ENCODE data around the gene IFT122. TPM values are rescaled to one million over a fixed set of nuclear protein-coding genes. Genes with fewer than 3 reads are reported as not detected.

The IFT122 gene
- total and polyA plus RNA-seq, 7 donors: 4.2 to 21.4 (median 15.8) TPM

DNA sequence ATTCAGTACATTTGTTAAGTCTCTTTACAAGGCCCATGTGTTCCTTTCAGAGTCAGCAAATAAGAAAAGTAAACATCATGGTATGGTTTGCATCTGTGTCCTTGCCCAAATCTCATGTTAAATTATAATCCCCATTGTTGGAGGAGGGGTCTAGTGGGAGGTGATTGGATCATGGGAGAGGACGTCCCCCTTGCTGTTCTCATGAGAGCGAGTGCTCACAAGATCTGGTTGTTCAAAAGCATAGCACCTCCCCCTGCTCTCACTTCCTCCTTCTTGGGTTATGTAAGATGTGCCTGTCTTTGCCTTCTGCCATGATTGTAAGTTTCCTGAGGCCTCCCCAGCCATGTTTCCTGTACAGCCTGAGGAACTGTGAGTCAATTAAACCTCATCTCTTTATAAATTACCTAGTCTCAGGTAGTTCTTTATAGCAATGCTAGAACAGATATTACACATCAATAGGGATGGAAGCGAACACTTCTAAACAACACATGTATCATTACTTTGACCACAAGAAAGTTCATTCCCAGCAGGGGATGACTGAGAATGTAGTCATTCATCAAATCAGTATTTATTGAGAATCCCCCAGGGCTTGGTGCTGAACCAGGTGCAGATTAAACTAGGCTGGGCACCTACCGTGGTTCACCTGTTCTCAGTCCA, 15.7 kb upstream of the IFT122 start:
- Histone ChIP-seq H3K4me3 (no peak overlapping the region), H3K27ac (no peak overlapping the region), H3K36me3 (no peaks in the 10 kb centered on the region), H3K9me3 (no peaks in the 10 kb centered on the region), H3K4me1 (peaks cover 0 to 14% (median 8%) of the 10 kb centered on the region in 4 donors), H3K27me3 (no peaks in the 10 kb centered on the region)
- intact Hi-C loops (cut with DNase I): no loop called here
- DNase-seq: no peak
- no peak for TF ChIP-seq EP300 (IDR thresholded peaks at IDR 0.05)
- TF ChIP-seq CTCF (IDR thresholded peaks at IDR 0.05): no peak
- TF ChIP-seq POLR2AphosphoS5 (IDR thresholded peaks at IDR 0.05): no peak
- TF ChIP-seq POLR2A (IDR thresholded peaks at IDR 0.05): no peak
- 65 to 71% methylated on average over 4 of the region's 4 CpGs for WGBS, 2 donors

DNA sequence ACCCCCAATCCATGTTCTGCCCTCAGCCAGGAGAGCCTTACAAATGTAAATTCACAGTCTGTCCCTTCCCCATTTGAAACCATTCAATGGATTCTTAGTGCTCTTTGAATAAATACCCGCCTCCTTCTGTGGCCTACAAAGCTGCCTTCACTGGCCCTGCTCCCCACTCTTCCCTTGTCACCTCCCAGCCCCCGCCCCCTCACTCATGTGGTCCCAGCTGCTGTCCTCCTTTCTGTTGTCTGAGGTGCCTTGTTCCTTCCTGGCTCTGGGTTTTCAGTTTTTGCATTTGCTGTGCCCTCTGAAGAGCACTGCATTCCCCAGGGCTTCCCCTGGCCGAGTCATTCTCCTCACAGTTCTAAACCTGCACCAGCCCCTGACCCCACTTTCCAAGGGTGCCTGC, 14.8 kb upstream of the IFT122 start:
- WGBS, 2 donors: 79 to 89% methylated on average over 3 of the region's 3 CpGs
- Histone ChIP-seq H3K4me3 (no peak overlapping the region), H3K9me3 (no peaks in the 10 kb centered on the region), H3K4me1 (peaks cover 0 to 15% (median 8%) of the 10 kb centered on the region in 4 donors), H3K27me3 (no peaks in the 10 kb centered on the region), H3K36me3 (peaks cover 0 to 6% (median 0%) of the 10 kb centered on the region in 4 donors), H3K27ac (no peak overlapping the region)
- intact Hi-C loops (cut with DNase I): no loop called here
- DNase-seq: no peak
- TF ChIP-seq POLR2A (IDR thresholded peaks at IDR 0.05) (no peak), CTCF (IDR thresholded peaks at IDR 0.05) (no peak), POLR2AphosphoS5 (IDR thresholded peaks at IDR 0.05) (no peak), EP300 (IDR thresholded peaks at IDR 0.05) (no peak)

DNA sequence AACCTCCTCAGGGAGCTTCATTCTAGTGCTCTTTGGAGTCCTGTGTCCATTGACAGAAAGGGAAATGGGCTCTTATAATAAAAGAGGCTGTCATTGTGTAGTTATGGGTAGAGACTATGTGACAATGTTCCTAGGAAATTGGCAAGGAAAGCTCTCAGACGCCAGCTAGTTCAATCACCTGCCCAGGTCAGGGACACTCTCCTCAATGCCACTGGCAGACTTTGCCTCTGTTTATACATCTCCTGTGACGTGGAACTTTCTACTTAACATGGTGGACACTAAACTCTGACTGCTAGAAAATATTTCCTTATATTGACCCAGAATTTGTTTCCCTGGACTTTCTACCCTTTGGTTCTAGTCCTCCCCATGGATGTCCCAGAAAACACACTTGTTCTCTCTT, 14.4 kb upstream of the IFT122 start:
- no peak overlapping the region for H3K4me3 ChIP-seq
- intact Hi-C loops (cut with DNase I): no loop called here
- H3K27ac ChIP-seq: no peak overlapping the region
- peaks cover 0 to 15% (median 8%) of the 10 kb centered on the region in 4 donors for H3K4me1 ChIP-seq
- TF ChIP-seq POLR2A (IDR thresholded peaks at IDR 0.05) (no peak), POLR2AphosphoS5 (IDR thresholded peaks at IDR 0.05) (no peak), EP300 (IDR thresholded peaks at IDR 0.05) (no peak), CTCF (IDR thresholded peaks at IDR 0.05) (no peak)
- DNase-seq: no peak
- no peaks in the 10 kb centered on the region for H3K9me3 ChIP-seq
- H3K27me3 ChIP-seq: no peaks in the 10 kb centered on the region
- H3K36me3 ChIP-seq: peaks cover 0 to 10% (median 0%) of the 10 kb centered on the region in 4 donors
- 51 to 85% methylated on average over 2 of the region's 2 CpGs for WGBS, 2 donors

- no peak overlapping the region for H3K27ac ChIP-seq
- 5 to 15% methylated on average over 8 of the region's 8 CpGs for WGBS, 2 donors
- intact Hi-C loops (cut with DNase I): no loop called here
- H3K4me1 ChIP-seq: peaks cover 0 to 15% (median 8%) of the 10 kb centered on the region in 4 donors
- H3K4me3 ChIP-seq: peak overlapping the region; percentile 28 to 56 (median 52)
- no peak for TF ChIP-seq POLR2AphosphoS5 (IDR thresholded peaks at IDR 0.05)
- peaks cover 13 to 34% (median 14%) of the 10 kb centered on the region in 4 donors for H3K36me3 ChIP-seq
- no peak for DNase-seq
- H3K9me3 ChIP-seq: no peaks in the 10 kb centered on the region
- H3K27me3 ChIP-seq: no peaks in the 10 kb centered on the region
Observed at GRCh38 chr3:129428007-129428375, 12.0 kb upstream of the IFT122 start.

GRCh38 chr3:129428376-129429079, 11.5 kb upstream of the IFT122 start, which contains the start of gene EFCAB12:
TSS of gene EFCAB12 (minus strand) at chr3:129428636. CDS start at chr3:129428488, 148 bp downstream.
- TF ChIP-seq EP300 (IDR thresholded peaks at IDR 0.05): no peak
- TF ChIP-seq POLR2AphosphoS5 (IDR thresholded peaks at IDR 0.05): peak in 3 of 4 donors; percentile 27 to 59 (median 49)
- no peaks in the 10 kb centered on the region for H3K27me3 ChIP-seq
- intact Hi-C loops (cut with DNase I): no loop called here
- H3K9me3 ChIP-seq: no peaks in the 10 kb centered on the region
- peaks cover 15 to 39% (median 16%) of the 10 kb centered on the region in 4 donors for H3K36me3 ChIP-seq
- peak within 1 kb of the TSS; percentile 66 to 73 (median 68) for H3K27ac ChIP-seq
- H3K4me1 ChIP-seq: peaks cover 0 to 15% (median 8%) of the 10 kb centered on the region in 4 donors
- H3K4me3 ChIP-seq: peak within 1 kb of the TSS; percentile 28 to 56 (median 52)
- peak; percentile 98 for DNase-seq
- 2 to 5% methylated on average over 42 of the region's 42 CpGs for WGBS, 2 donors
